H1 (cell line): ENCODE data around the gene KCTD8. TPM values are rescaled to one million over a fixed set of nuclear protein-coding genes. Genes with fewer than 3 reads are reported as not detected.

Experiments used
- CTCF ChIA-PET: fragments of 300-600 bp; sonication (Branson Sonifier 250); formaldehyde crosslinking; loops from one replicate; lab custom pipeline; 2021; ENCODE audit not compliant: partially characterized antibody; lab: Charles Lee
- POLR2A ChIA-PET: fragments of 300-600 bp; sonication (Branson Sonifier 250); formaldehyde crosslinking; loops from one replicate; lab custom pipeline; 2021; ENCODE audit warnings: inconsistent platforms; ENCODE audit not compliant: partially characterized antibody; lab: Charles Lee
- DNase-seq, 2 experiments: peaks; one replicate each; pipeline versions ENCODE4 v3.0.0 to v3.0.0-alpha.2; 2010 to 2022; ENCODE audit warnings: low spot score in 2 of 2, low read depth in 1 of 2, mixed read lengths in 1 of 2
- FAIRE-seq: peaks from 2 replicates; lab custom pipeline; 2011; peaks lifted over from hg19 to GRCh38; lab: Jason Lieb, UNC
- H2AFZ ChIP-seq: 2 replicates; pipeline ENCODE4 v1.8.1; 2012; ENCODE audit warnings: low read length, inconsistent platforms
- H2AK5ac ChIP-seq: 2 replicates; pipeline ENCODE4 v1.6.1; 2013; ENCODE audit warnings: low read depth, low read length
- H2BK120ac ChIP-seq: replicated peaks from 2 replicates; pipeline ENCODE3; 2013; ENCODE audit warnings: low read depth, low read length, inconsistent platforms
- H2BK12ac ChIP-seq: 2 replicates; pipeline ENCODE4 v1.6.1; 2013; ENCODE audit warnings: low read depth, low read length
- H2BK15ac ChIP-seq: 2 replicates; pipeline ENCODE4 v1.6.1; 2013; ENCODE audit warnings: low read length
- H2BK20ac ChIP-seq: 2 replicates; pipeline ENCODE4 v1.6.1; 2013; ENCODE audit warnings: low read length
- H2BK5ac ChIP-seq: 2 replicates; pipeline ENCODE4 v1.6.1; 2013; ENCODE audit warnings: low read depth, low read length
- H3K14ac ChIP-seq: 2 replicates; pipeline ENCODE4 v1.6.1; 2013; ENCODE audit warnings: inconsistent platforms; ENCODE audit not compliant: insufficient read length
- H3K18ac ChIP-seq: 2 replicates; pipeline ENCODE4 v1.6.1; 2013; ENCODE audit warnings: low read length; ENCODE audit errors: extremely low read depth
- H3K23ac ChIP-seq: 2 replicates; pipeline ENCODE4 v1.6.1; 2013; ENCODE audit warnings: inconsistent platforms; ENCODE audit not compliant: insufficient read length
- H3K23me2 ChIP-seq: 2 replicates; pipeline ENCODE4 v1.6.1; 2013; ENCODE audit warnings: low read depth, low read length
- H3K27ac ChIP-seq: 2 replicates; pipeline ENCODE4 v1.6.1; 2011; ENCODE audit warnings: low read depth, low read length, inconsistent platforms
- H3K27me3 ChIP-seq, 4 experiments: replicated peaks in 1 of 4; 1 replicate in 1 of 4; 2 replicates in 3 of 4; pipeline versions ENCODE4 v1.6.1 to v1.8.1; 2011 to 2013; ENCODE audit warnings: low read length in 3 of 4, mild to moderate bottlenecking in 3 of 4, inconsistent platforms in 2 of 4, mixed read lengths in 2 of 4, moderate library complexity in 1 of 4; ENCODE audit not compliant: control insufficient read depth in 3 of 4, insufficient read depth in 3 of 4; ENCODE audit errors: extremely low read depth in 1 of 4
- H3K36me3 ChIP-seq, 4 experiments: 2 replicates each; pipeline versions ENCODE4 v1.6.1 to v1.8.1; 2011 to 2013; ENCODE audit warnings: mild to moderate bottlenecking in 4 of 4, low read length in 3 of 4, moderate library complexity in 2 of 4, control low read depth in 1 of 4, inconsistent platforms in 1 of 4; ENCODE audit not compliant: insufficient read depth in 4 of 4, control insufficient read depth in 2 of 4
- H3K4ac ChIP-seq: replicated peaks from 2 replicates; pipeline ENCODE3; 2013; ENCODE audit warnings: low read length, low read depth, mixed read lengths, inconsistent platforms; ENCODE audit not compliant: insufficient read length
- H3K4me1 ChIP-seq, 4 experiments: replicated peaks in 1 of 4; 1 replicate in 1 of 4; 2 replicates in 3 of 4; pipeline versions ENCODE4 v1.6.1 to v1.8.1; 2011 to 2013; ENCODE audit warnings: low read length in 3 of 4, inconsistent platforms in 2 of 4, mixed read lengths in 1 of 4; ENCODE audit not compliant: insufficient read depth in 4 of 4, control insufficient read depth in 3 of 4
- H3K4me2 ChIP-seq, 2 experiments: 2 replicates each; pipeline versions ENCODE4 v1.6.1 to v1.8.1; 2011 to 2013; ENCODE audit warnings: low read depth in 2 of 2, low read length in 2 of 2, control low read depth in 1 of 2, inconsistent platforms in 1 of 2, mild to moderate bottlenecking in 1 of 2; ENCODE audit not compliant: insufficient read depth in 1 of 2
- H3K4me3 ChIP-seq, 4 experiments: fragments of 200-600, 300-600 bp in 1 of 4; sonication (generic), shearing (Covaris generic), sonication (Bioruptor Twin) in 1 of 4; 2 replicates each; pipeline versions ENCODE4 v1.5.1 to v1.8.1; 2011 to 2016; ENCODE audit warnings: low read length in 4 of 4, low read depth in 3 of 4, control low read depth in 2 of 4, inconsistent platforms in 2 of 4, mild to moderate bottlenecking in 2 of 4, mixed read lengths in 1 of 4, moderate library complexity in 1 of 4; ENCODE audit not compliant: insufficient read depth in 2 of 4; ENCODE audit errors: extremely low read depth in 1 of 4
- H3K56ac ChIP-seq: replicated peaks from 2 replicates; pipeline ENCODE3; 2013; ENCODE audit warnings: low read depth, mild to moderate bottlenecking, mixed read lengths, low read length, inconsistent platforms; ENCODE audit not compliant: insufficient read length
- H3K79me1 ChIP-seq: 2 replicates; pipeline ENCODE4 v1.6.1; 2013; ENCODE audit warnings: low read depth, low read length, control low read depth
- H3K79me2 ChIP-seq, 2 experiments: 2 replicates each; pipeline versions ENCODE4 v1.6.1 to v1.8.1; 2012 to 2013; ENCODE audit warnings: low read length in 2 of 2, mild to moderate bottlenecking in 2 of 2, inconsistent platforms in 1 of 2; ENCODE audit not compliant: insufficient read depth in 2 of 2, control insufficient read depth in 1 of 2
- H3K9ac ChIP-seq, 4 experiments: replicated peaks in 1 of 4; 1 replicate in 1 of 4; 2 replicates in 3 of 4; pipeline versions ENCODE4 v1.6.1 to v1.8.1; 2011 to 2013; ENCODE audit warnings: low read depth in 3 of 4, low read length in 3 of 4, control low read depth in 2 of 4, mild to moderate bottlenecking in 2 of 4, moderate library complexity in 2 of 4, inconsistent platforms in 1 of 4; ENCODE audit errors: extremely low read depth in 1 of 4
- H3K9me3 ChIP-seq, 2 experiments: 2 replicates each; pipeline versions ENCODE4 v1.6.1 to v1.8.1; 2012 to 2013; ENCODE audit warnings: mild to moderate bottlenecking in 2 of 2, moderate library complexity in 2 of 2, control low read depth in 1 of 2, inconsistent platforms in 1 of 2, low read depth in 1 of 2, low read length in 1 of 2, mixed read lengths in 1 of 2; ENCODE audit not compliant: insufficient read depth in 2 of 2
- H4K20me1 ChIP-seq, 2 experiments: replicated peaks in 1 of 2; 2 replicates each; pipeline versions ENCODE3 to v1.8.1; 2011 to 2013; ENCODE audit warnings: inconsistent platforms in 2 of 2, low read length in 2 of 2, mild to moderate bottlenecking in 1 of 2; ENCODE audit not compliant: insufficient read depth in 2 of 2, control insufficient read depth in 1 of 2
- H4K5ac ChIP-seq: 2 replicates; pipeline ENCODE4 v1.6.1; 2013; ENCODE audit warnings: low read length, low read depth, mixed read lengths, inconsistent platforms; ENCODE audit not compliant: insufficient read length
- H4K8ac ChIP-seq: 2 replicates; pipeline ENCODE4 v1.8.0; 2013; ENCODE audit warnings: mild to moderate bottlenecking, moderate library complexity, low read length, inconsistent platforms; ENCODE audit not compliant: insufficient read depth; ENCODE audit errors: extremely low read depth
- H4K91ac ChIP-seq: replicated peaks from 2 replicates; pipeline ENCODE3; 2013; ENCODE audit warnings: low read length, mixed read lengths, inconsistent platforms; ENCODE audit not compliant: insufficient read length
- CBX8 ChIP-seq: fragments of 300-800, 300-1000 bp; sonication (generic); IDR thresholded peaks from 2 replicates; pipeline ENCODE4 v1.7.1; 2016; ENCODE audit warnings: low read depth, low read length, borderline replicate concordance
- CHD1 ChIP-seq: IDR thresholded peaks from 2 replicates; pipeline ENCODE4 v1.6.1; 2012; ENCODE audit warnings: low read depth, low read length, improper control_type of control experiment
- CHD2 ChIP-seq: IDR thresholded peaks from 2 replicates; pipeline ENCODE4 v1.6.1; 2012; ENCODE audit warnings: low read length, improper control_type of control experiment
- CREB1 ChIP-seq: IDR thresholded peaks from 2 replicates; pipeline ENCODE4 v1.6.1; 2012; ENCODE audit warnings: inconsistent platforms
- EZH2 ChIP-seq: fragments of 200-600 bp; sonication (generic); IDR thresholded peaks from 2 replicates; pipeline ENCODE4 v1.7.1; 2012; ENCODE audit warnings: low read depth, mild to moderate bottlenecking, moderate library complexity, low read length, inconsistent platforms; ENCODE audit not compliant: severe bottlenecking
- HDAC6 ChIP-seq: IDR thresholded peaks from one replicate; pipeline ENCODE4 v1.7.1; 2012; ENCODE audit warnings: low read depth, mild to moderate bottlenecking, inconsistent platforms, low read length, moderate library complexity
- KDM4A ChIP-seq: IDR thresholded peaks from one replicate; pipeline ENCODE4 v1.7.1; 2012; ENCODE audit warnings: low read depth, mild to moderate bottlenecking, moderate library complexity, low read length, inconsistent platforms; ENCODE audit not compliant: severe bottlenecking
- MAFK ChIP-seq: IDR thresholded peaks from 2 replicates; pipeline ENCODE4 v1.6.1; 2012; ENCODE audit warnings: low read depth, mild to moderate bottlenecking, improper control_type of control experiment, low read length
- PHF8 ChIP-seq: fragments of 200-600 bp; sonication (generic); conservative IDR thresholded peaks from 2 replicates; pipeline ENCODE4 v1.7.1; 2012; ENCODE audit warnings: low read depth, mild to moderate bottlenecking, inconsistent platforms, low read length, moderate library complexity
- POU5F1 ChIP-seq: IDR thresholded peaks from 2 replicates; pipeline ENCODE4 v1.6.1; 2011; ENCODE audit warnings: low read depth, mild to moderate bottlenecking, low read length, moderate library complexity
- RAD21 ChIP-seq, 2 experiments: IDR thresholded peaks in 1 of 2; conservative IDR thresholded peaks in 1 of 2; 2 replicates each; pipeline ENCODE4 v1.6.1; 2011; ENCODE audit warnings: low read depth in 2 of 2, low read length in 2 of 2, improper control_type of control experiment in 1 of 2, inconsistent platforms in 1 of 2, mild to moderate bottlenecking in 1 of 2, moderate library complexity in 1 of 2
- RFX5 ChIP-seq: IDR thresholded peaks from 2 replicates; pipeline ENCODE4 v1.6.1; 2011; ENCODE audit warnings: low read depth, low read length, improper control_type of control experiment, borderline replicate concordance
- SP2 ChIP-seq: IDR thresholded peaks from 2 replicates; pipeline ENCODE4 v1.6.1; 2012; ENCODE audit warnings: mild to moderate bottlenecking, low read length, inconsistent platforms
- WGBS, 2 experiments: shearing (Covaris generic) in 1 of 2; methylation state at CpG; one replicate each; pipeline versions ENCODE4 v1.1.6 to v1.1.7; 2013 to 2015; ENCODE audit warnings: low lambda C conversion rate in 2 of 2, mixed read lengths in 2 of 2, inconsistent platforms in 1 of 2, low coverage in 1 of 2, missing lambda C conversion rate in 1 of 2; ENCODE audit not compliant: insufficient replicate concordance in 2 of 2, insufficient coverage in 1 of 2, insufficient read length in 1 of 2; ENCODE audit errors: extremely low coverage in 1 of 2, missing lambda C conversion rate in 1 of 2; 5-methylcytosine and 5-hydroxymethylcytosine counted together
- polyA plus RNA-seq, 7 experiments: library from polyadenylated mRNA; depleted of rRNA in 3 of 7; stranded (reverse) in 5 of 7; unstranded in 2 of 7; fragments of >200 nt in 5 of 7; fragments of 200-250 nt in 2 of 7; gene quantifications; 1 replicate in 5 of 7; 2 replicates in 1 of 7; 4 replicates in 1 of 7; pipeline versions ENCODE4 v1.2.1 to v1.2.3, GENCODE V29; 2011 to 2013; ENCODE audit warnings: missing spikeins in 2 of 7, mixed read lengths in 2 of 7
- total RNA-seq: library from RNA; stranded (reverse); fragmentation: NEBNext Ultra II Directional; extraction: Animal tissue kit (Norgen Biotek cat#: 25700); gene quantifications from 2 replicates; pipeline ENCODE4 v1.2.1, GENCODE V29; 2021

KCTD8 gene
- total and polyA plus RNA-seq, 2 of the 8 experiments (the other 6 are each of a cell fraction or from before 2014, with no cell fraction given) = 2.9 to 3.7 TPM

GRCh38 chr4:44132526-44132925 lies 316.1 kb downstream of the KCTD8 start:
- no peaks in the 10 kb centered on the region for H3K4me1 ChIP-seq
- TF ChIP-seq CREB1 (no peak), KDM4A (no peak), EZH2 (no peak), MAFK (no peak), POU5F1 (no peak), CHD2 (no peak), HDAC6 (no peak), RFX5 (no peak), CHD1 (no peak), RAD21 (IDR thresholded peaks at IDR 0.05 in 1 of 2, conservative IDR thresholded peaks at IDR 0.05 in 1 of 2; ENCODE audit: low read depth in 2 of 2, low read length in 2 of 2) (no peak), SP2 (no peak), CBX8 (no peak), PHF8 (no peak)

More at GRCh38 chr4:44132526-44132925, 316.1 kb downstream of the KCTD8 start:
- H4K8ac ChIP-seq = no peak overlapping the region
- no peaks in the 10 kb centered on the region for H3K79me1 ChIP-seq
- DNase-seq = no peak
- no peak overlapping the region for H3K4ac ChIP-seq
- H3K27ac ChIP-seq = no peak overlapping the region
- H3K23ac ChIP-seq = no peak overlapping the region
- H2BK12ac ChIP-seq = no peak overlapping the region
- no peak overlapping the region for H2AK5ac ChIP-seq
- H3K14ac ChIP-seq = no peak overlapping the region
- no peak overlapping the region for H2BK120ac ChIP-seq
- H3K18ac ChIP-seq = no peak overlapping the region
- no peak overlapping the region for H2BK20ac ChIP-seq
- no peak overlapping the region for H3K4me3 ChIP-seq
- ChIA-PET POLR2A (no interaction called here), CTCF (no interaction called here)
- no peak overlapping the region for H4K5ac ChIP-seq
- H3K9me3 ChIP-seq = no peaks in the 10 kb centered on the region
- H3K36me3 ChIP-seq = 0 out of 8 replicates have a peak, but pooled peaks cover 0 to 2% (median 0%) of the 10 kb centered on the region in 4 experiments
- no peak for FAIRE-seq
- H4K20me1 ChIP-seq = no peaks in the 10 kb centered on the region
- no peaks in the 10 kb centered on the region for H3K79me2 ChIP-seq
- H3K27me3 ChIP-seq = no peaks in the 10 kb centered on the region
- H3K23me2 ChIP-seq = no peaks in the 10 kb centered on the region
- no peak overlapping the region for H2BK5ac ChIP-seq
- H2AFZ ChIP-seq = no peak overlapping the region
- 73% methylated on average over 1 of the region's 1 CpG; no CpG with 5 or more reads in 1 of the 2 experiments for WGBS, 2 experiments
- H3K4me2 ChIP-seq = no peak overlapping the region
- H4K91ac ChIP-seq = no peak overlapping the region
- no peak overlapping the region for H3K9ac ChIP-seq
- no peak overlapping the region for H3K56ac ChIP-seq
- H2BK15ac ChIP-seq = no peak overlapping the region
